Bronchial epithelial cell (primary cell): Measurements from ENCODE around the gene TMCO4. TPM values are rescaled to one million over a fixed set of nuclear protein-coding genes. Genes with fewer than 3 reads are reported as not detected.

Experiments
- DNase-seq: peaks from one replicate; pipeline ENCODE4 v3.0.0-alpha.2; 2010; ENCODE audit warnings: low read depth
- FAIRE-seq: peaks from 2 replicates; lab custom pipeline; 2011; peaks lifted over from hg19 to GRCh38; lab: Jason Lieb, UNC
- H3K27me3 ChIP-seq: 2 replicates; pipeline ENCODE4 v1.5.1; 2011; ENCODE audit warnings: low read length; ENCODE audit not compliant: control insufficient read depth, insufficient read depth
- H3K36me3 ChIP-seq: 2 replicates; pipeline ENCODE4 v1.5.1; 2011; ENCODE audit warnings: low read length; ENCODE audit not compliant: control insufficient read depth, insufficient read depth
- H3K4me3 ChIP-seq: 2 replicates; pipeline ENCODE4 v1.5.1; 2011; ENCODE audit warnings: mild to moderate bottlenecking, low read depth, low read length, control low read depth
- total RNA-seq: library from RNA; depleted of rRNA; stranded (reverse); fragments of >200 nt; gene quantifications from 2 replicates; pipeline ENCODE4 v1.2.1, GENCODE V29; 2014
- TF ChIP-seq, protein P1 (sequence below): IDR thresholded peaks from 2 replicates; pipeline ENCODE4 v1.5.1; 2011; ENCODE audit warnings: mild to moderate bottlenecking, moderate library complexity, low read length, control low read depth, inconsistent platforms; ENCODE audit not compliant: insufficient read depth, severe bottlenecking

TMCO4 gene
- total RNA-seq, 1 donor from 2014 or later = 2.6 TPM

DNA sequence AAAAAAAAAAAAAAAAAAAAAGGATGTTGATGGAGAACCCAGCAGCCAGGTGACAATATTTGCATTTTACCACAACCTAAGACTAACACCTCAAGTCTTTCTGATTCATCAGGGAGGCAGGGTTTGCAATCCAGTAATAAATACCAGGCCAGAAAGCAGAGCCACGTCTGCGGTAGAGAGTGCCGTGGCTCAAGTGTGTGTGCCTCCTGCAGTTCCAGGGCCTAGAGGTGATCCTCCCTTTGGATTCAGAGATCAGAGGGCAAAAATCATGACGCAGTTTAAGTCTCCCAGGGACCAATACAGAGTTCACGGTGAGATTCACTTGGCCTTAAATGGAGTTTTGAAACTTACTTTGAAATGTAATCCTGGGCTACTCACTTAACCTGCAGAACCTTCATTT is 34.9 kb downstream of the TMCO4 start:
- Histone ChIP-seq H3K4me3 (no peak overlapping the region), H3K36me3 (no peaks in the 10 kb centered on the region), H3K27me3 (no peaks in the 10 kb centered on the region)
- TF ChIP-seq, protein P1, sequence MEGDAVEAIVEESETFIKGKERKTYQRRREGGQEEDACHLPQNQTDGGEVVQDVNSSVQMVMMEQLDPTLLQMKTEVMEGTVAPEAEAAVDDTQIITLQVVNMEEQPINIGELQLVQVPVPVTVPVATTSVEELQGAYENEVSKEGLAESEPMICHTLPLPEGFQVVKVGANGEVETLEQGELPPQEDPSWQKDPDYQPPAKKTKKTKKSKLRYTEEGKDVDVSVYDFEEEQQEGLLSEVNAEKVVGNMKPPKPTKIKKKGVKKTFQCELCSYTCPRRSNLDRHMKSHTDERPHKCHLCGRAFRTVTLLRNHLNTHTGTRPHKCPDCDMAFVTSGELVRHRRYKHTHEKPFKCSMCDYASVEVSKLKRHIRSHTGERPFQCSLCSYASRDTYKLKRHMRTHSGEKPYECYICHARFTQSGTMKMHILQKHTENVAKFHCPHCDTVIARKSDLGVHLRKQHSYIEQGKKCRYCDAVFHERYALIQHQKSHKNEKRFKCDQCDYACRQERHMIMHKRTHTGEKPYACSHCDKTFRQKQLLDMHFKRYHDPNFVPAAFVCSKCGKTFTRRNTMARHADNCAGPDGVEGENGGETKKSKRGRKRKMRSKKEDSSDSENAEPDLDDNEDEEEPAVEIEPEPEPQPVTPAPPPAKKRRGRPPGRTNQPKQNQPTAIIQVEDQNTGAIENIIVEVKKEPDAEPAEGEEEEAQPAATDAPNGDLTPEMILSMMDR = no peak
- DNase-seq (peak; percentile 61), FAIRE-seq (no peak)

DNA sequence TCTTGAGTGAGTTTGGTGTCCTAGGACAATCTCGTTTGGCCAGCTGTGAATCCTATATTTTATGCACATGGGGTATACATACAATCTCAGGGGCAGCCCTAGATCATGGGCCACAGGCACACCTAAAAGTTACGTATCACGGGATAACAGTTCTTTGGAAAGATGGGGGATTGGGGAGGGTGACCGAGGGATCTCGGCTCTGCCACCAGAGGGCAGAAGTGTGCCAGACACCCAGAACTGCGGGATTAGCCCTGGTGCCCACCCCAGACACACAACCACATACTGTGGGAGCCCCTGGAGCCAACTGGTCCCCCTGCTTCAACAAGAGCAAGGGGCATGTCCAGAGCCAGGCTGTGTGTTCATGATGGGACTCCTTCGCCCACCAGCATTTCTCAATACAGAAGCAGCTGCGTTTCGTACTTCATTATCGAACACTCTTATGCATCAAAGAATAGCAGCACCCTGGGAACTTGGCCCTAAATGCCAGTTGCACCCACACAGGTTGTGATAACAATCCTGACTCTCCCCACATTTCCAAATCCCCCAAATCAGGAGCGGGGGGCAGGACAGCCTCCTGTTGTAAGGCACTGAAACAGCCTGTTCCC is 37.4 kb downstream of the TMCO4 start:
- TF ChIP-seq, protein P1 = peak; percentile 90
- Histone ChIP-seq H3K36me3 (no peaks in the 10 kb centered on the region), H3K27me3 (no peaks in the 10 kb centered on the region), H3K4me3 (no peak overlapping the region)
- DNase-seq (no peak), FAIRE-seq (peak; percentile 52)

DNA sequence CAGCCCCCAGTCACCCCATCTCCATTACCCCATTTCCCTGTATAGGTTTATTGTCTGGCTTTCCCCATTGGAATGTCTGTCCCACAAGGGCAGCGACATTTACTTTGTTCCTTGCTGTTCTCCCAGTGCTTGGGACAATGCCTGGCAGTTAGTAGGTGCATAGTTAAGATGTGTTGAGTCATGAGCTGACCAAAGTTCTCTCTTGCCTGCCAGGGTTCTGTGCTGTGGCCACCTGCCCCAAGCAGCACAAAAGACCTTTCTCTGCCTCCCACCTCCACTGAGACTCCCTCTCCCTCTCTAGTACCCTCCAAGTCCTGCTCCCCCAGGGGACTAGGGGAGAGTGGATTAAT is 40.0 kb downstream of the TMCO4 start:
- Histone ChIP-seq H3K36me3 (no peaks in the 10 kb centered on the region), H3K27me3 (no peaks in the 10 kb centered on the region)

DNA sequence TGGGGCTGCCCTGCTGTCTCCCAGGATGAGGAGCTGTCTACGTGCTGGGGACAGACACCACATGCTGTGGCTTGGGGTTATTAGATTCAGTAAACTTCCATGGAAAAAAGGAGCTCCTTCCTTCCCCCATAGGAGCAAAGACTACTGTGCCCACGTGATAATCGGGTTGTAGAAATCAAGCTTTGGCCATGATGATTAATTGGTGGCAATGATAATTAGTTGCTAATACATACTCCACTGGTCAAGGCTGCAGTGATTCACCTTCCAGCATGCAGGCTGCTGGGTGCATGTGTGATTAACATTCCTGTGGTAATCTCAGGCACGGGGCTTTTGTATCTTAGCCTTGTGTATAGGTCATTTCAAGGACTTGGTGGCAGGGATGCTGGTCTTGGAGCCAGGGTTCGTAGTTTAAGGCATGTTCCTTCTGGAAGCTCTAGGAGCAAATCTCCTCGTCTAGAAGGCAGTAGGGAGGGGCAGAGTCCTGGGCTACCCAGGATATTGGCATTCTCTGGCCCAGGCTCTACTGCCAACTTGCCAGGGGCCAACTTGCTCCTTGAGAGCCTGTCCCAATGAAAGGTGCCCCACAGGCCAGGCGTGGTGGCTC is 41.4 kb downstream of the TMCO4 start:
- Histone ChIP-seq H3K36me3 (no peaks in the 10 kb centered on the region), H3K4me3 (no peak overlapping the region), H3K27me3 (no peaks in the 10 kb centered on the region)
- FAIRE-seq = peak; percentile 47
- TF ChIP-seq, protein P1 = no peak
- peak; percentile 55 for DNase-seq

More for the DNA sequence above, 40.0 kb downstream of the TMCO4 start:
- H3K4me3 ChIP-seq = no peak overlapping the region
- TF ChIP-seq, protein P1 = no peak
- no peak for DNase-seq
- no peak for FAIRE-seq

DNA sequence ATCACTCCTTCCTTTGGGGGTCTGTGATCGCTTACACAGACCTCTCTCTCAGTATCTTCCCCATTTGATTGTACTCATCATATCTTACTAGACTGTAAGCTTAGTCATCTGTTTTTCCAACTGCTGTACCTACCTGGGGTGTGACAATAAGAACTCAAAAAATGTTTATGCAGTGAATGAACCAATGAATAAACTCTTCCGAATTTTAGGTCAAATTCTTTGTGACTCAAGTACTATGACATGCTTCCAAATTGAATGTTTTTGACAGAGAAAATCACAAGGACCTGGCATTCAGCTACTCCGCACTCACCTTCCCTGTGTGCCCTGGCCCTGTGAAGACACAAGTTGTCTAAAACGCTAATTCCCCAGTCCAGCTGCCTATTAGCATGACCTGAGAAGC is 42.1 kb downstream of the TMCO4 start:
- no peaks in the 10 kb centered on the region for H3K27me3 ChIP-seq
- no peaks in the 10 kb centered on the region for H3K36me3 ChIP-seq
- TF ChIP-seq, protein P1 = no peak
- FAIRE-seq = no peak
- DNase-seq = no peak
- H3K4me3 ChIP-seq = no peak overlapping the region
